ENCODE results near the gene LAYN. TPM values are rescaled to one million over a fixed set of nuclear protein-coding genes. Genes with fewer than 3 reads are reported as not detected.

LAYN gene
- total RNA-seq, 1 experiment from 2014 or later = not detected

- in situ Hi-C loops (cut with HindIII; ENCODE audit: low pct_unique_long_range_greater_than_20kb, low sequenced_read_pairs) = no loop called here
- no peak for DNase-seq (ENCODE audit: low read depth)
These were observed 14.7 kb downstream of the LAYN start for GRCh38 chr11:111555255-111555654.

GRCh38 chr11:111557425-111558111, 17.0 kb downstream of the LAYN start:
- DNase-seq (ENCODE audit: low read depth) = no peak
- in situ Hi-C loops (cut with HindIII; ENCODE audit: low pct_unique_long_range_greater_than_20kb, low sequenced_read_pairs) = no loop called here

- no peak for DNase-seq (ENCODE audit: low read depth)
- in situ Hi-C loops (cut with HindIII; ENCODE audit: low pct_unique_long_range_greater_than_20kb, low sequenced_read_pairs) = no loop called here
These were observed 19.4 kb downstream of the LAYN start for GRCh38 chr11:111559800-111560464.

GRCh38 chr11:111560800-111561199, 20.3 kb downstream of the LAYN start:
- DNase-seq (ENCODE audit: low read depth) = no peak
- in situ Hi-C loops (cut with HindIII; ENCODE audit: low pct_unique_long_range_greater_than_20kb, low sequenced_read_pairs) = no loop called here

GRCh38 chr11:111561306-111561705, 20.8 kb downstream of the LAYN start:
- in situ Hi-C loops (cut with HindIII; ENCODE audit: low pct_unique_long_range_greater_than_20kb, low sequenced_read_pairs) = no loop called here

GRCh38 chr11:111561791-111562325, 21.3 kb downstream of the LAYN start:
- in situ Hi-C loops (cut with HindIII; ENCODE audit: low pct_unique_long_range_greater_than_20kb, low sequenced_read_pairs) = no loop called here
- no peak for DNase-seq (ENCODE audit: low read depth)

More at GRCh38 chr11:111561306-111561705, 20.8 kb downstream of the LAYN start:
- no peak for DNase-seq (ENCODE audit: low read depth)

GRCh38 chr11:111562692-111563389, 22.3 kb downstream of the LAYN start:
- in situ Hi-C loops (cut with HindIII; ENCODE audit: low pct_unique_long_range_greater_than_20kb, low sequenced_read_pairs) = no loop called here
- DNase-seq (ENCODE audit: low read depth) = no peak

GRCh38 chr11:111565114-111565720, 24.7 kb downstream of the LAYN start:
- peak; percentile 40 for DNase-seq (ENCODE audit: low read depth)
- in situ Hi-C loops (cut with HindIII; ENCODE audit: low pct_unique_long_range_greater_than_20kb, low sequenced_read_pairs) = no loop called here

- in situ Hi-C loops (cut with HindIII; ENCODE audit: low pct_unique_long_range_greater_than_20kb, low sequenced_read_pairs) = no loop called here
These were observed 25.8 kb downstream of the LAYN start for GRCh38 chr11:111566324-111566723.

GRCh38 chr11:111569476-111569875, 29.0 kb downstream of the LAYN start:
- in situ Hi-C loops (cut with HindIII; ENCODE audit: low pct_unique_long_range_greater_than_20kb, low sequenced_read_pairs) = no loop called here
- DNase-seq (ENCODE audit: low read depth) = no peak

More at GRCh38 chr11:111566324-111566723, 25.8 kb downstream of the LAYN start:
- no peak for DNase-seq (ENCODE audit: low read depth)

GRCh38 chr11:111570796-111571195, 30.3 kb downstream of the LAYN start:
- in situ Hi-C loops (cut with HindIII; ENCODE audit: low pct_unique_long_range_greater_than_20kb, low sequenced_read_pairs) = no loop called here
- DNase-seq (ENCODE audit: low read depth) = no peak

- peak; percentile 18 for DNase-seq (ENCODE audit: low read depth)
- in situ Hi-C loops (cut with HindIII; ENCODE audit: low pct_unique_long_range_greater_than_20kb, low sequenced_read_pairs) = no loop called here
These were observed 31.4 kb downstream of the LAYN start for GRCh38 chr11:111571829-111572501.

GRCh38 chr11:111572581-111572980, 32.1 kb downstream of the LAYN start:
- no peak for DNase-seq (ENCODE audit: low read depth)
- in situ Hi-C loops (cut with HindIII; ENCODE audit: low pct_unique_long_range_greater_than_20kb, low sequenced_read_pairs) = no loop called here

- in situ Hi-C loops (cut with HindIII; ENCODE audit: low pct_unique_long_range_greater_than_20kb, low sequenced_read_pairs) = no loop called here
These were observed 33.3 kb downstream of the LAYN start for GRCh38 chr11:111573821-111574249.

GRCh38 chr11:111574373-111575225, 34.1 kb downstream of the LAYN start:
- DNase-seq (ENCODE audit: low read depth) = no peak
- in situ Hi-C loops (cut with HindIII; ENCODE audit: low pct_unique_long_range_greater_than_20kb, low sequenced_read_pairs) = no loop called here

More at GRCh38 chr11:111573821-111574249, 33.3 kb downstream of the LAYN start:
- DNase-seq (ENCODE audit: low read depth) = no peak

GRCh38 chr11:111575740-111576139, 35.2 kb downstream of the LAYN start:
- in situ Hi-C loops (cut with HindIII; ENCODE audit: low pct_unique_long_range_greater_than_20kb, low sequenced_read_pairs) = no loop called here
- no peak for DNase-seq (ENCODE audit: low read depth)

GRCh38 chr11:111577821-111578220, 37.3 kb downstream of the LAYN start:
- no peak for DNase-seq (ENCODE audit: low read depth)
- in situ Hi-C loops (cut with HindIII; ENCODE audit: low pct_unique_long_range_greater_than_20kb, low sequenced_read_pairs) = no loop called here

All from Caki2 (cell line).